GM15510 (cell line): ENCODE data around the gene THAP7.

Experiments
- POLR2A ChIP-seq: IDR thresholded peaks from 3 replicates; pipeline ENCODE4 v1.6.1; 2011; ENCODE audit warnings: borderline replicate concordance; ENCODE audit not compliant: insufficient read length; ENCODE audit errors: extremely low read depth

The THAP7 gene

DNA sequence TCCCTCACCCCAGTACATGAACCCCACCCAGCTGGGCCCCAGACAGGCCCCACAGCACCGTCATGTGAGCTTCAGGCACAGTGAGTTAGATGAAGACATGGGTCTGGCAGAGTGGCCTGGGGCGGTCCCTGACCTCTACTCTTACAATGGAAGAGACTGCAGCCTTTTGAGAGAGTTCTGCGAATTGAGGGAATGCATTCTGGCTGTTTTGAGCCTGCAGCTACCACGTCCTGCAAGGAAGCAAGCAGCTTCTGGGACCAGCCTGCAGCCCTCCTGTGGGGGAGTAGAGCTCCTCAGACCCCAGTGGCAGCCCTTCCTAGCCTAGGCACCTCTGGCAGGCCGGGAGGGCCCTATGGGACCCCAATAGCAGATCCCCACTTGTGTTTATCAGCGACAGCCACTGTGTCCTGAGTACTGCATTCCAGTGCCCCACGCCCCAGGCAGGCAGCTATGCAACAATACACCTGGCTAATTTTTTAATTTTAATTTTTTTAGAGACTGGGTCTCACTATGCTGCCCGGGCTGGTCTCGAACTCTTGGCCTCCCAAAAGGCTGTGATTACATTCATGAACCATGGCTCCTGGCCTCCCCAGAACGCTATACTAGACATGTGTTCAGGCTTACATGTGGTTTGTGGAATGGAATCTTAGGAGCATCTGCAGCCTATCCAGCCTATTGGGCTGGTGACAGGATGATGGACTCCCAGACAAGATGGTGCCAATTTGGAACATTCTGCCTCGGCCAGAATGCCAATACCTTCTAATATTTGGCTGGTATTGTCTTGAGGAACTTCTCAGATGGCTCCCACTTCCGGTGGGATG, 31.2 kb upstream of the THAP7 start:
- TF ChIP-seq POLR2A = no peak

DNA sequence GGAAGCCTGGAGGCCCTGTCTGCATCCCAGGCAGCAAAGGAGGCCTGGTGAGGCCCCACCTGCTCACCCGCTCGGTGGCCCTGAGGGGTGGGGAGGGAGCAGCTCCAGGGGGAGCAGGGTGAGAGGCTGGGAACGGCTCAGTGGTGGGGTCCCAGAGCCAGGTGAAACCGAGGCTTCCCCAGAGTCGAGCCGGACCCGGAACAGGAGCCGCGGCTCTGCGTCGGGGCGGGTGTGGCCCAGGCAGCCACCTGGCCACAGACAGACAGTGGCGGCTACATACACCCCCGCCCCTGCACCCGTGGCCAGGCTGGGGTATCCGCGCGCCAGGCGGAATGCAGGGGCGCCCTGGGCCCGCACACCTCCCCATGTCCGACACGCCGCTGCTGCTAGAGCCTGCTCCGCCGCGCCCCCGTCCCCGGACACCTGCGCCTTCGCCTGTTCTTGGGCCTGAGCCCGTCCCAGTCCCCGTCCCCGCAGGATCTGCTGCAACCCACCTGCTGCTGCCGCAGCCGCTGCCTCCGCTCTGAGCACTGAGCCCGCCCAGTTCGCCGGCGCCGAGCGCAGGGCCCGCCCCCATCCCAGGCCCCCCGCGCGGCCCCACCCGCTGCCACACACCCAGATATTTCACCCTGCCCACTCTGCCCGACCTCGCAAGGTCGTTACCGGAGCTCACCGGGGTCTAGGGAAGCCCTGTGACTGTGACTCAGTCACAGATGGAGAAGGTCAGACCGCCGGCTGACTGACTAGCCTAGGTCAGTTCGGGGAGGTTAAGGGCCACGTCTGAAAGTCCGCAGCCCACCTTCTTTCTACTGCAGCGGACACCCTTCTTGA, 30.3 kb upstream of the THAP7 start, which contains the start of gene SLC7A4:
SLC7A4 (minus strand) TSS at position 525 of the 831 bp plus-strand sequence. CDS start 749 bp downstream, outside the sequence.
- no peak for TF ChIP-seq POLR2A

DNA sequence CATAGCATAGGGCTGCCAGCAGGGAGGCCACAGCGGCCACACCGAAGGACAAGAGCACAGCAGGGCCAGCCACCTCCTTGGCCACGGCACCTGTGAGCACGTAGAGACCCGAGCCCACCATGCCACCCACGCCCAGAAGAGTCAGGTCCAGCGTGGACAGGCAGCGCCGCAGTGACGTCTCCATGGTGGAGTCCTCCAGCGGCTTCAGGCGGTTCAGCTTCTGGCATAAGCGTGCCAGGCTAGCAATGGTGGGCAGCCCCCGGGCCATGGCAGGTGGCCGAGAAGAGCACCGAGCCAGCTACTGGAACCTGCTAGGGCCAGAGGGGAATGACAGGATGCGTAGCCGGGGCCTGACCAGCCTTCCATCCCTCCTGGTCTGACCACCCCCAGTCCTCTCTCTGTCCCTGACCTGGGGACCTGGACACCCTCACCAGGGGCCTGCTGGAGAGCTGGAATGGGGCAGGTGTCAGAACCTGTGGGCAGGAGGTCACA, 29.7 kb upstream of the THAP7 start:
- TF ChIP-seq POLR2A = no peak

DNA sequence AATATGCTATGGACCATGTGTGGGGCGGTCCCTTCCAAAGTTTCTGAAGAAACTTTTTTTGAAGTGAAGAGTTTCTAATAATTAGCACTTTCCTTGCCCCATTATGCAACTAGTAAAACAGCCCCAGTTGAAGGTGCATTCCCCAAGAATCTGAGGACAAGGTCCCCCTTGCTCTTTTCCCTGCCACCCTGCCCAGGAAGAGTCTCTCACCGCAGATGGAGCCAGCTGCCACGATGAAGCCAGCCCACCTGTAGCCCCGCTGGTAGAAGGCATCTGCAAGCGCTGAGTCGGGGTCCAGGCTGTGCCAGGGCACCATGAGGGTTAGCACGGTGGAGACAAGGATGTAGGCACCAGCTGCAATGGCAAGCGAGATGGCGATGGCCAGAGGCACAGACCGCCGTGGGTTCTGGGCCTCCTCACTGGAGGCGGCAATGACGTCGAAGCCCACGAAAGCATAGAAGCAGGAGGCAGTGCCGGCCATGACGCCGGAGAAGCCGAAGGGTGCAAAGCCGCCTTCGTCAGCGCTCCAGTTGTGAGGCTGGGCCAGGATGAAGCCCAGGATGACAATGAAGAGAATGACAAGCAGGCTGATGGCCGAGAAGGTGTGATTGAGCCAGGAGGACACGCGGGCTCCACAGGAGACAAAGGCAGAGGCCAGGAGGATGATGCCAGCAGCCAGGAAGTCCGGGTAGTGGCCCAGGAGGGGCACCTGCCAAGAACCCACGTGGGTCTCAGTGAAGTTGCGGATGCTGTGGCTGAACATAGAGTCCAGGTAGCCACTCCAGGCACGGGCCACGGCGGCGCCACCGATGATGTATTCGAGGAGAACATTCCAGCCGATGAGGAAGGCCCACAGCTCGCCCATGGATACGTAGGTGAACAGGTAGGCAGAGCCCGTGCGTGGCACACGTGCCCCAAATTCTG, 29.0 kb upstream of the THAP7 start:
- no peak for TF ChIP-seq POLR2A

DNA sequence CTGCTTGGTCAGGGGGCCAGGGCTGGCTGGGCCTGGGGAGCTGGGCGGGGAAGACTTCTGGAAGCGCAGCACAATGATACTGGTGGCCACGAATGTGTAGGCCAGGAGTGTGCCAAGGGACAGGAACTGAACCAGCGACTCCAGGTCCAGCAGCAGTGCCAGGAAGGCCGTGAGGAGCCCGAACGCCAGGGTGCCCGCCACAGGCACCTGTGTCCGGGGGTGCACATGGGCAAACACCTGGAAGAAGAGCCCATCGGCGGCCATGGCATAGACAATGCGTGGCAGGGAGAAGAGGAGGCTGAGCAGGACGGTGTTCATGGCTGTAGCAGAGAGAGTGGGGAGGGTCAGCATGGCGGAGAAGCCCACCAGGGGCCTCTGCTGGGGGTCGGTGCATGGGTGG, 28.1 kb upstream of the THAP7 start:
- no peak for TF ChIP-seq POLR2A

DNA sequence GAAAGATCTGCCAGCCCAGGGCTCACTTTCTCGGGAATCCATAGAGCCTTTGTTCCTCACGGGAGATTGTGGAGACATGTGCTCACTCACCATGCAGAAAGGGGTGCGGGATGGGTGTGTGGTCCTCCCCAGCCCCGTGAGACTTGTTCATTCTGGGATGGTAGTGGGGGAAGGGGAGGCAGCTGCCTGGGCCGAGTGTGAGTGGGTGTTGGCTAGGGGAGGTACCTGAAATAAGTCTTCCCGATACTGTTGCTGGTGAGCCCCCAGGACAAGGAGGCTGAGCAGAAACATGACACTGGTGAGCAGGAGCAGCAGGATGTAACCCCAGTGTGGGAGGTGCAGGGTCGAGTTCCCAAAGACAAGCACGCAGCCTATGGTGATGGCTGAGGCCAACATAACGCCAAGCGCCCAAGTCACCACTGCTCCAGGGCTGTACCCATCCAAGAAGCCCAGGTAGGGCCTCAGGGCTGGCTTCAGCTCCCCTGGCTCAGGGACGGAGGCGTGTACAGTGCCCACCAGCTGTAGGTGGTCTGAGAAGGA, 27.6 kb upstream of the THAP7 start:
- no peak for TF ChIP-seq POLR2A

DNA sequence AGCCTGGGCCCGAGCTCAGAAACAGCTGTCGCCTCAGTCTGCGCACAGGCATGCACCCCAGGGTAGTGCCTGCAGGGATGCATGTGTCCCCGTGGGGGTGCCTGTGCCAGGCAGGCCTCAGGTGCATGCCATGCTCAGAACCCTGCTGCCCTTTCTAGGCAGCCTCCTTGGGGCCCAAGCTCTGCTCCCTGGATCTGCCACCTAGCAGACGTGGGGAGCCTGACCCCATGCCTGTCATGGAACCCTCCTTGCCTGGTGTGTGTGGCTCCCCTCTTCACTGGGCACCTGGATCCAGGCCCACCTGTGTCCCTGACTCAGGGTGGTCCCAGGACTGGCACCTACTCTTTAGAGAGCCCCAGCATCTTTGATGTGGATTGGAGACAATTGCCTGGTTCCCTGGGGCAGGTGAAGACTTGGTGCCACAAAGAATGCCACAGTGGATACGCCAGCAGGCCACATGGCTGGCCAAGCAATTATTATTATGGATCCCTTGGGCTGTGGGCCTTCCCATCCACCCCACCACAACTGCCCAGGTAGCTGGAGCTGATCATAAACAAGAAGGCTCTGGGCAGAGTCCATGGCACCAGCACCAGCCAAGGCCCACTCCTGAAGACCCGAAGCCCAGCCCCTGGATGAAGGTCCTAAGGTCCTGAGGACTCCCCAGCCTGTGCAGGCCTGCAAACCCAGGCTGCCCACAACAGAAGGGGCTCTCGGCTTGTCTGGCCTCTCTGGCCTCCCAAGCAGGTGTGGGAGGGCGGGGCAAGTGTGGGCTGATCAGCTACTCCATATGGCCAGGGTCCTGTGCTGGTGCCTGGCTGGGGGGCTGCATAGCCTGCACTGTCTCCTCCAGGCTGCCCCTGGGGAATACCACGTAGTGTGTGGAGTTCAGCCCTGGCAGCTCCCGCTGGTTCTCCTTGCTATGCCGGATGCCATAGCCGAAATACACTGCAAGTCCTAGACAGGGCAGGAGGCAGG, 26.6 kb upstream of the THAP7 start:
- no peak for TF ChIP-seq POLR2A

DNA sequence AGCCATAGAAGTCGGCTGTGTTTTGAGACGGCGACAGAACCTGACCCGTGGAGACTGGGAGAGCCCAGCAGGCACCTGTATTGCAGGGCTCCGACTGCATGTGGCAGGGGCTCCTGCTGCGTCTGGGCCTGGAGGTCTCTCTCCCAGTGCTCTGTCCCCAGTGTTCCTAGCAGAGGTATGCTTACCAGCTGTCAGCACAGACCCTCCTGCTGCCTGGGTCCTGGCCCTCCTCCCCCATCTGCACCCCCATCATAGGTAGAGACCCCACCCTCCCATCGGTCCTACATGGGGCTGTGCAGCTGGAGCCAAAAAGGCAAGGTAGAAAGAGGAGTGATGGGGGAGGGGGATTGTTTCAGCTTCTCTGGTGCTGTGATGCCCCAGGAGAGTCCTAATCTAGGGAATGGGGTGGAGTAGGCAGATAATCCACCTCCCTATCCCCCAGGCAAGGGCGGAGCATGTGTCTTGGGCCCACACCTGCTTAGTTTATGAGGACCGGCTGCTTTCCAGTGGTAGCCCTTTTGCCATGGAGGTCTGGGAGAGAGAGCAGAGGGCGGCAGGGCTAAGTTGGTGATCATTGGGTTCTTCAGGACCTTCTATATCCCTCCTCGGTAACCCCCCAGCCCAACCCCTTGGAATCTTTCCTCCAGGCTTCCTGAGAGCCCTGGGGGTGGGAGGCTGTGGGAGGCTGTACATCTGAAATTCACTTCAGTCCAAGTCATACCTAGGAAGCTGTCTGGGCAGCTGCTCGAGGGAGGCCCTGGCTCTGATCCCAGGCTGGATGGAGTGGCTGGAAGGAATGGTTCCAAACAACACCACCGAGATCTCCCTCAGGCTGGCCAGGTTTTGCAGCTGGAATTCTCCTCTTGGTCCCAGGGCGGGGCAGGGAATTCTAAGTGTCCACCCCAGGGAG, 25.1 kb upstream of the THAP7 start:
- TF ChIP-seq POLR2A = no peak

DNA sequence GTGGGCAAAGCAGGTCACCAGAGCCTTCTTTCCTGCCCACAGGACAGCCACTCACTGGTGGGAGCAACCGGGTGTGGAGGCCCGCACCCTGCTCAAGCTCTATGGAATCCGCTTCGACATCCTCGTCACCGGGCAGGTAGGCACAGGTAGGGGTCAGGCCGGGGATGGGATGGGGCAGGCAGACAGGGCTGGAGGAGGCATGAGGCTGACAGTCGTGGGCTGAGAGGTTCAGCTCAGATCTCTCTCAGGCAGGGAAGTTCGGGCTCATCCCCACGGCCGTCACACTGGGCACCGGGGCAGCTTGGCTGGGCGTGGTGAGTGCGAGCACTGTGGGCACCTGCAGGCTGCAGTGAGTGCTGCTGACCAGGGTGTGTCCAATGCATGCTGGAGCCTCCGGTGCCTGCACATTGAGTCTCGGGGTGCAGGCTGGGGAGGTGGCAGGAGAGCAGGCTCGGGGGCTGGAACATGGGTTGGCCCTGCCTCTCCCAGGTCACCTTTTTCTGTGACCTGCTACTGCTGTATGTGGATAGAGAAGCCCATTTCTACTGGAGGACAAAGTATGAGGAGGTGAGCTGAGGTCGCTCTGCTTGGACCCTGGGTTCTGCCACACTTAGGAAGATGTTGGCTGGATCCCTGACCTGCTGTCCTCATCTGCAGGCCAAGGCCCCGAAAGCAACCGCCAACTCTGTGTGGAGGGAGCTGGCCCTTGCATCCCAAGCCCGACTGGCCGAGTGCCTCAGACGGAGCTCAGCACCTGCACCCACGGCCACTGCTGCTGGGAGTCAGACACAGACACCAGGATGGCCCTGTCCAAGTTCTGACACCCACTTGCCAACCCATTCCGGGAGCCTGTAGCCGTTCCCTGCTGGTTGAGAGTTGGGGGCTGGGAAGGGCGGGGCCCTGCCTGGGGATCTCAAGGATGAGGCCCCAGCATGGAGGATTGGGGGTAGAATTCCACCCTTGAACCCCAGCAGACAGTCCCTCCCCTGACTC, 24.1 kb upstream of the THAP7 start:
- TF ChIP-seq POLR2A = no peak

DNA sequence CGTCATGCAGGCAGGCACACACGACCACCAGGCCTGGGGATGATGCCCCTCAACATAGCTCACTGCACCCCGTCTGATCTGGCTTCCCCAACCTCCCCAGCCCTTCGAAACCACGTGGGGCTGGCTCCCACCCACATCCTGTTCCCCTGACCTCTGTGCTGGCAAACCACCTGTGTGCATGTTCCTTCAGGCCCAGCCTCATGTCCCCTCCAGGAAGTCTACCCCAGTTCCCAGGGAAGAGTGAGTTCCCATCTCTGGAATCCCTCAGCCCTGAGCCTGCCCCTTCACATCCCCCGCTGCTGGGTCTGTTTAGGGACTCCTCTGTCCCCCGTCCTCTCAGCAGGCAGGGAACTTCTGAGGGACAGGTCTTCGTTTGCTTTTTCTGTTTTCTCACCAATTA, 23.3 kb upstream of the THAP7 start:
- no peak for TF ChIP-seq POLR2A
